DMS114 treated with DMSO at 0.1 percent for 48 hours (cell line): Measurements from ENCODE around the gene MYL10.
"Not testable (repeated sequence)": the region's sequence is repeated elsewhere in the genome, so short reads cannot be mapped to it uniquely, and the experiment has no call there.

ENCODE experiments used
- DNase-seq: peaks from one replicate; lab custom pipeline; 2025; ENCODE audit not compliant: unreplicated experiment; lab: John Stamatoyannopoulos, UW

MYL10 gene

GRCh38 chr7:101657171-101657570 is 28.1 kb upstream of the MYL10 start:
- no peak for DNase-seq

- no peak for DNase-seq
Observed at GRCh38 chr7:101651112-101651511, 22.0 kb upstream of the MYL10 start.

- no peak for DNase-seq
Observed at GRCh38 chr7:101650579-101651081, 21.5 kb upstream of the MYL10 start.

GRCh38 chr7:101647876-101648275 is 18.8 kb upstream of the MYL10 start:
- DNase-seq = not testable (repeated sequence)

GRCh38 chr7:101645951-101646350 is 16.9 kb upstream of the MYL10 start:
- no peak for DNase-seq

GRCh38 chr7:101644879-101645278 is 15.8 kb upstream of the MYL10 start:
- no peak for DNase-seq

- DNase-seq = not testable (repeated sequence)
Observed at GRCh38 chr7:101639127-101639526, 10.0 kb upstream of the MYL10 start.

GRCh38 chr7:101636822-101637623 is 7.9 kb upstream of the MYL10 start:
- no peak for DNase-seq

- DNase-seq = no peak
Observed at GRCh38 chr7:101635484-101635883, 6.4 kb upstream of the MYL10 start.

GRCh38 chr7:101634196-101634717 is 5.2 kb upstream of the MYL10 start:
- DNase-seq = no peak

GRCh38 chr7:101633511-101633910 is 4.4 kb upstream of the MYL10 start:
- no peak for DNase-seq

- no peak for DNase-seq
Observed at GRCh38 chr7:101632641-101633040, 3.5 kb upstream of the MYL10 start.

- no peak for DNase-seq
Observed at GRCh38 chr7:101631224-101631714, 2.2 kb upstream of the MYL10 start.

- DNase-seq = no peak
Observed at GRCh38 chr7:101630591-101630990, 1.5 kb upstream of the MYL10 start.

- DNase-seq = no peak
Observed at GRCh38 chr7:101628522-101628921, 574 bp downstream of the MYL10 start.

GRCh38 chr7:101626758-101627157 is 2.3 kb downstream of the MYL10 start:
- no peak for DNase-seq

- DNase-seq = no peak
Observed at GRCh38 chr7:101626069-101626671, 2.9 kb downstream of the MYL10 start.

GRCh38 chr7:101625031-101625791 is 3.9 kb downstream of the MYL10 start:
- DNase-seq = no peak

GRCh38 chr7:101624246-101625001 is 4.7 kb downstream of the MYL10 start:
- no peak for DNase-seq

GRCh38 chr7:101622609-101623173 is 6.4 kb downstream of the MYL10 start:
- DNase-seq = no peak
